Measurements from ENCODE around the gene MITF.

DNA sequence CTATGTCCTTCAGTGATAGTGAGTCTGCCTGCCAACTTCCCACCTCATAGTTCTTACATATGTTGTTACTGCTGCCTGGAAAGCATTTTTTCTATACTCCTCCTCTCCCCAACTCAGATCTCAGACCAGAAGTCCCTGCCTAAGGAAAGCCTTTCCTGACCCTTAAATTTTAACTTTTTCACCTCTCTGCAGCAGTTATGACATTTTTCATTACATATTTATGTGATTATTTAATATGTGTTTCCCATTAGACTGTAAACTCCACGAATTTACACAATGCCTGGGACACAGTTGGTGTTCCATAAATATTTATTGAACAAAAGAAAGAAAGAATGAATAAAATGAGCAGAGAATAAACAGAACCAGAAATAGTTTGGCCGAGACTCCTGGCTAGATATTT is 125.5 kb downstream of the MITF start:
- TF ChIP-seq, protein P1, sequence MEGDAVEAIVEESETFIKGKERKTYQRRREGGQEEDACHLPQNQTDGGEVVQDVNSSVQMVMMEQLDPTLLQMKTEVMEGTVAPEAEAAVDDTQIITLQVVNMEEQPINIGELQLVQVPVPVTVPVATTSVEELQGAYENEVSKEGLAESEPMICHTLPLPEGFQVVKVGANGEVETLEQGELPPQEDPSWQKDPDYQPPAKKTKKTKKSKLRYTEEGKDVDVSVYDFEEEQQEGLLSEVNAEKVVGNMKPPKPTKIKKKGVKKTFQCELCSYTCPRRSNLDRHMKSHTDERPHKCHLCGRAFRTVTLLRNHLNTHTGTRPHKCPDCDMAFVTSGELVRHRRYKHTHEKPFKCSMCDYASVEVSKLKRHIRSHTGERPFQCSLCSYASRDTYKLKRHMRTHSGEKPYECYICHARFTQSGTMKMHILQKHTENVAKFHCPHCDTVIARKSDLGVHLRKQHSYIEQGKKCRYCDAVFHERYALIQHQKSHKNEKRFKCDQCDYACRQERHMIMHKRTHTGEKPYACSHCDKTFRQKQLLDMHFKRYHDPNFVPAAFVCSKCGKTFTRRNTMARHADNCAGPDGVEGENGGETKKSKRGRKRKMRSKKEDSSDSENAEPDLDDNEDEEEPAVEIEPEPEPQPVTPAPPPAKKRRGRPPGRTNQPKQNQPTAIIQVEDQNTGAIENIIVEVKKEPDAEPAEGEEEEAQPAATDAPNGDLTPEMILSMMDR (conservative IDR thresholded peaks at IDR 0.05 in 1 of 2, IDR thresholded peaks at IDR 0.05 in 1 of 2; ENCODE audit: extremely low read depth in 1 of 2, insufficient read depth in 1 of 2, low read depth in 1 of 2, low read length in 2 of 2) = no peak
- TF ChIP-seq EZH2 (IDR thresholded peaks at IDR 0.05; ENCODE audit: borderline replicate concordance, low read length) = no peak

All from mammary epithelial cell (primary cell).